Fibroblast of mammary gland (primary cell): ENCODE data around the gene CBX5.
A peak's percentile ranks its signal among the peaks of the same experiment; 100 is the strongest.

ENCODE experiments used
- DNase-seq: peaks from one replicate; pipeline ENCODE4 v3.0.0-alpha.2; 2010; ENCODE audit warnings: low read depth
- H3K4me3 ChIP-seq: 2 replicates; pipeline ENCODE4 v1.5.1; 2011; ENCODE audit warnings: low read depth, mild to moderate bottlenecking, low read length, moderate library complexity; ENCODE audit not compliant: control insufficient read depth
- TF ChIP-seq, protein P1 (sequence below): conservative IDR thresholded peaks from 2 replicates; pipeline ENCODE4 v1.5.1; 2011; ENCODE audit warnings: low read depth, low read length, inconsistent platforms; ENCODE audit not compliant: control insufficient read depth, insufficient read depth

The CBX5 gene

DNA sequence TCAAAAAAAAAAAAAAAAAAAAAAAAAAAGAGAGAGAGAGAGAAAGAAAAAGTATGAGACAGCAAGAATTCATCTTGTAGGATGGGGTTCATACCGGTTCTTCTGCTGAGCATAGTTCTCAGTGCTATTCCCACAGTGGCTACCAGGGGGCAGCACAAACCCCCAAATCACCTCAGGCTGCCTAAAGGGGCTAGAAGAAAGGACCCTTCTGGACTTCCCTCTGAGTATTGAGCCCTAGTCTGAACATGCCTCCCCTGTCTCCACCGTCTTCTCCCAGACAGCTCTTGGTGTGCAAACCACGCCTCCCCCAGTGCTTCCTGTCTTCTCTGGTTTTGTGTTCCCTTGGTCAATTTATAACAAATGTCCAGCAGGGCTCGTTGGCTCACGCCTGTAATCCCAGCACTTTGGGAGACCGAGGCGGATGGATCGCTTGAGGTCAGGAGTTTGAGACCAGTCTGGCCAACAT lies 59.8 kb downstream of the CBX5 start:
- TF ChIP-seq, protein P1, sequence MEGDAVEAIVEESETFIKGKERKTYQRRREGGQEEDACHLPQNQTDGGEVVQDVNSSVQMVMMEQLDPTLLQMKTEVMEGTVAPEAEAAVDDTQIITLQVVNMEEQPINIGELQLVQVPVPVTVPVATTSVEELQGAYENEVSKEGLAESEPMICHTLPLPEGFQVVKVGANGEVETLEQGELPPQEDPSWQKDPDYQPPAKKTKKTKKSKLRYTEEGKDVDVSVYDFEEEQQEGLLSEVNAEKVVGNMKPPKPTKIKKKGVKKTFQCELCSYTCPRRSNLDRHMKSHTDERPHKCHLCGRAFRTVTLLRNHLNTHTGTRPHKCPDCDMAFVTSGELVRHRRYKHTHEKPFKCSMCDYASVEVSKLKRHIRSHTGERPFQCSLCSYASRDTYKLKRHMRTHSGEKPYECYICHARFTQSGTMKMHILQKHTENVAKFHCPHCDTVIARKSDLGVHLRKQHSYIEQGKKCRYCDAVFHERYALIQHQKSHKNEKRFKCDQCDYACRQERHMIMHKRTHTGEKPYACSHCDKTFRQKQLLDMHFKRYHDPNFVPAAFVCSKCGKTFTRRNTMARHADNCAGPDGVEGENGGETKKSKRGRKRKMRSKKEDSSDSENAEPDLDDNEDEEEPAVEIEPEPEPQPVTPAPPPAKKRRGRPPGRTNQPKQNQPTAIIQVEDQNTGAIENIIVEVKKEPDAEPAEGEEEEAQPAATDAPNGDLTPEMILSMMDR = peak; percentile 92
- no peak overlapping the region for H3K4me3 ChIP-seq
- peak; percentile 86 for DNase-seq

DNA sequence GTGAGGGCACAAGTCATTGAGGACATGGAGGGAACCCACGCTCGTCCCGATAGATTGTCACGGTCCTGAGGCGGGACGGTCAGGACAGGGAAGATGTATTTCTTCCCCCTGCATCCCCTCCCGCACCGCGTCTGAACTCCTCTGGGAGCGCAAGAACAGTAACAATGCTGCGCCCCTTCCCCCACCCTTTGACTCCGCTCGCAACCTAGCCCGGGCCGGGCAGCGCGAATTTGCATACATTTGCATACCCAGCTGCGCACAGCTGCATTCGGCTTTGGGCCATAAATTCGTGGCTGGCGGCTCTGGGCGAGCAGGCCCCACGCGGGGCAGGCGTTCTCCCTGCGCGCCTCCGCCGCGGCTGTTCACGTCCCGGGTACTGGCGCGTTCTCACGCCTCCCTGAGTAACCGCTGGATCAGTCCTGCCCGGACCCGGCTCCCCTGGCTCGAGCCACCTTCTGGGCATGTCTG lies 62.1 kb downstream of the CBX5 start:
- no peak for DNase-seq
- H3K4me3 ChIP-seq = peak overlapping the region; percentile 26
- TF ChIP-seq, protein P1 = no peak

DNA sequence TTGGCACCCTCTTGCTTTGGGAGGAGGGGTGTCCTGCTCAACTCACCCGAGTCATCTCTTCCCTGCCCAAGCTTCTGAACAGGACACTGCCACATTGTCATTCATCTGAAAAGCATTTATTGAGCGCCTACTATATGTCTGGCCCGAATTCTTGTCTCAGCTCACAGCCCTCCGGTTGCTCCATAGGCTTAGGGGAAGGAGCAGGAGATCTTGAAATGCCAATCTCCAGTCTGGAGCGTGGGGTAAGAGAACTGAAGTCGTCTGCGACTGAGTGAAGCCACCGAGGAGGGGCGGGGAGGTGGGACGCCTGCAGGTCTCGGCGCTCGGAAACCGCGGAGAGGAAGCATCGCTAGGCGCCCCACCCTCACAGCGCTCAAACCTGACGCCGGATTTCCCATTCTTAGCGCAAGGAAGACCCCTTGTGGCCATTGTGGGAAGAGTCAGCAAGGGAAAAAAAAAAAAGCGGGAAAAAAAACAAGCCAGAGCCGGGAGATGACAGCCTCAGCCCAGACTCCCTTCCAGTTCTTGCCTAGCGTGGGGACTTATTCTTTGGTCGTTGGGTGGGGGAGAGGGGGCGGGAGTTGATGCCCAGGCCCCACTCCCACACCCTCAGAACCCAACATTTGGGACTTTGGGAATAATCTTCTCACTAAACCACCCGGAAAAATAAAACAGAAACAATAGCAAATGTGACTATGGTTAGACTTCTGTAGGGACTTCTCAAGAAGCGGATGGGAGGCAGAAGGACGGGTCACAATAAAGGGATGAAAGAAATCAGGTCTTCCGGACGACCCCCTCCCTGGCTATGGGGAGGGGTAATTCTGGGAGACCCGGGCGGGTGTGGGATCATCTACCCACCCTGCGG lies 62.9 kb downstream of the CBX5 start:
- TF ChIP-seq, protein P1 = peak; percentile 72
- H3K4me3 ChIP-seq = peak overlapping the region; percentile 43
- peak; percentile 80 for DNase-seq

DNA sequence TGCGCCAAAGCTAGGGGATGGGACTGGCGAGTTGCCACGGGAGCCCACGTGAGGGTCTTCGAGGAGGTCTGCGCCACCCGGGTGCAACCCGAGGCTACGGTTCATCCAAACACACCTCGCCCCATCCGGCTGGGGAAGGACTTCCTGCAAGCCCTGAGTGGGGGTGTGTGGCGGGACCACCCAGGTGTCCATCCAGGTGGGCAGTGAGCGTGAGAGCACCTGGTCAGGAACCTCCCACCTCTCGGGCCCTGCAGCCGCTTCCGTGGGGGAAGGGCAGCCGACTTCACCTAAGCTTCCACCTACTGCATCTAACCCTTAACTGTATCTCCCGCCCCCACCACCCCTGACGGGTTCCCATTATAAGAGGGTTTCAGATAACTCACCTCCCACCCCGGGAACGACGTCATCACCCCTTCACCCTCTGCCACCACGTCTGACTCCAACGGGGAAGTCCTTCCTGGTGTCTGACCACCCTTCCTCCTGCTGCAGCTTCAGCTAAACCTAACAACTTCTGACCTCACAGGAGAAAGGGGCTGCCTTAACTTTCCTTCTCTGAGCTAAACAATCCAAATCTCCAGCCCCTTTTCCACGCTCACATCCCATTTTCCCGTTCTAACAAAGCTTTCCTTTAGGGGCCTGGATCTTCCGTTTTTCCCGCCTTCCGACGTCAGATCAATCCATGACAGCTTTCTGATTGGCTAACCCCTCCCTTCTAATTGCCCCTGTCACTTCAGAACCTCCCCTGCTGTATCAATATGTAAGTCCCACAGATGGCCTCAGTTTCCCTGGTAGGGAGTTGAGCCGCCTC lies 63.7 kb downstream of the CBX5 start:
- peak; percentile 40 for DNase-seq

DNA sequence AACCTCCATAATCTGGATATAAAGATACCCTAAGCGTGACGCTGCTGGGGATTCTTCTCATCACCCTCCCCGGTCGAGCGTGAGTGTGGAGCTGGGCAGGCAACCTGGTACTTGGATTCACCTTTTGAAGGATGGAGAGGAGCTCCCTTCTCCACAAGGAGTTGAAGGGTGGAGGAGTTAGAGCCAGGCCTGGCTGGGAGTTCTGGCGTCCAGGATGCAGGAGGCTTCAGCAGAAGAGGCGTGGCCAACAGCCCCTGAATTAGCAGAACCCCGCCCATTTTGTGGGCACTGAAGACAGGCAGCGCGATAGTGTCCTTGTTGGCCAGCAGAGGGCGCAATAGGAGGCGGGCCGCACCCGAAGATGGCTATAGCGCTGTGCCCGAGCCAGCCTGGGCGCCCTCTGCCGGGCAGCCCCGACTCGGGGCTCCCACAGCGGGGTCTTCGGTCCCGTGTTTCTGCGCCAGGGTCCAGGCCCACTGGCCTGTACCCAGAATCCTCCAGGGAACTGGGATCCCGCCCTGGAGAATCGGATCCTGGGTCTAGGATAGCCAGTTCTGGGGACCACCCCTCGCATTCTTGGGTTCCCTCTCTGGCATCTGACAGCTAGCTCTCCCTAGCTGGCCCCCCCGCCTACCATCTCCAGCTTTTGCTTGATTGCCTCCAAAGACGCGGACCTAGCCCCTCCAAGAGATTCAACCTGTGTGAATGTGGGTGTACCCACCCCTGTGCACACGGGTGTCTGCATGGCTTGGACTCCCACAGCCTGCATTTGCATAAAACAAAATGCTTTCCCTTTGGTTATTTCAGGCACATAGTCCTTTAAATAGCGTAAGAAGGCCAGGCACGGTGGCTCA lies 65.1 kb downstream of the CBX5 start:
- H3K4me3 ChIP-seq = peak overlapping the region; percentile 40
- DNase-seq = peak; percentile 90

More for the DNA sequence above, 63.7 kb downstream of the CBX5 start:
- TF ChIP-seq, protein P1 = no peak
- peak overlapping the region; percentile 43 for H3K4me3 ChIP-seq

More for the DNA sequence above, 65.1 kb downstream of the CBX5 start:
- TF ChIP-seq, protein P1 = peak; percentile 85
